GM23338 (cell line): Measurements from ENCODE around the gene NUDT13. TPM values are rescaled to one million over a fixed set of nuclear protein-coding genes. Genes with fewer than 3 reads are reported as not detected.

Experiments
- ATAC-seq: fragments of 200-7000 bp; cut with Tn5 transposase; 3 replicates; pipeline ENCODE4 v1.9.1; 2020
- DNase-seq: peaks from one replicate; pipeline ENCODE4 v3.0.0-alpha.2; 2015; ENCODE audit warnings: low spot score
- H2AFZ ChIP-seq: fragments of 200-600 bp; sonication (generic); 2 replicates; pipeline ENCODE4 v1.8.0; 2016; ENCODE audit warnings: antibody characterized with exemption, mild to moderate bottlenecking, moderate library complexity
- H3F3A ChIP-seq: fragments of 200-600 bp; sonication (generic); replicated peaks from 2 replicates; pipeline ENCODE4 v1.8.0; 2017; ENCODE audit warnings: antibody characterized with exemption, mixed run types, low read depth
- H3K27ac ChIP-seq: fragments of 200-600 bp; sonication (generic); 2 replicates; pipeline ENCODE4 v1.6.1; 2016; ENCODE audit warnings: low read depth
- H3K27me3 ChIP-seq: fragments of 200-600 bp; sonication (generic); 2 replicates; pipeline ENCODE4 v1.8.0; 2016; ENCODE audit warnings: mild to moderate bottlenecking, mixed run types, moderate library complexity; ENCODE audit not compliant: insufficient read depth
- H3K36me3 ChIP-seq: fragments of 200-600 bp; sonication (generic); 2 replicates; pipeline ENCODE4 v1.8.0; 2016; ENCODE audit warnings: mild to moderate bottlenecking; ENCODE audit not compliant: insufficient read depth
- H3K4me1 ChIP-seq: fragments of 200-600 bp; sonication (generic); 2 replicates; pipeline ENCODE4 v1.8.0; 2016; ENCODE audit warnings: mild to moderate bottlenecking, moderate library complexity; ENCODE audit not compliant: insufficient read depth
- H3K4me2 ChIP-seq: fragments of 200-600 bp; sonication (generic); 2 replicates; pipeline ENCODE4 v1.7.1; 2017; ENCODE audit warnings: mixed run types
- H3K4me3 ChIP-seq: fragments of 200-600 bp; sonication (generic); 2 replicates; pipeline ENCODE4 v1.6.1; 2016; ENCODE audit warnings: mixed run types
- H3K79me2 ChIP-seq: fragments of 200-600 bp; sonication (generic); replicated peaks from 2 replicates; pipeline ENCODE4 v1.8.0; 2017; ENCODE audit warnings: mild to moderate bottlenecking; ENCODE audit not compliant: insufficient read depth
- H3K9me2 ChIP-seq: fragments of 200-600 bp; sonication (generic); 2 replicates; pipeline ENCODE4 v1.8.0; 2017; ENCODE audit not compliant: insufficient read depth
- H4K20me1 ChIP-seq: fragments of 200-600 bp; sonication (generic); replicated peaks from 2 replicates; pipeline ENCODE4 v1.8.0; 2017; ENCODE audit warnings: mild to moderate bottlenecking; ENCODE audit not compliant: insufficient read depth
- H3K27ac Mint-ChIP-seq: 2 replicates; pipeline ENCODE4 v1.8.0; 2020; ENCODE audit warnings: inconsistent platforms, mild to moderate bottlenecking, moderate library complexity, mixed read lengths
- H3K27me3 Mint-ChIP-seq: 3 replicates; pipeline ENCODE4 v1.8.0; 2022; ENCODE audit warnings: low read depth, mild to moderate bottlenecking, moderate library complexity, mixed read lengths, inconsistent platforms; ENCODE audit not compliant: insufficient read depth, poor library complexity
- H3K36me3 Mint-ChIP-seq: 3 replicates; pipeline ENCODE4 v1.8.0; 2021; ENCODE audit warnings: low read depth, mild to moderate bottlenecking, inconsistent platforms, moderate library complexity, mixed read lengths
- H3K4me1 Mint-ChIP-seq: 3 replicates; pipeline ENCODE4 v1.8.0; 2020; ENCODE audit warnings: mild to moderate bottlenecking, inconsistent platforms, mixed read lengths
- H3K4me3 Mint-ChIP-seq: 3 replicates; pipeline ENCODE4 v1.8.0; 2021; ENCODE audit warnings: moderate library complexity, mild to moderate bottlenecking, inconsistent platforms, mixed read lengths
- H3K9me3 Mint-ChIP-seq: 3 replicates; pipeline ENCODE4 v1.8.0; 2020; ENCODE audit warnings: moderate library complexity, mild to moderate bottlenecking, inconsistent platforms, mixed read lengths
- CREB1 ChIP-seq: fragments of 250-450 bp; sonication (Bioruptor Pico); IDR thresholded peaks from 2 replicates; pipeline ENCODE4 v1.5.0; 2020; ENCODE audit warnings: low read depth, mild to moderate bottlenecking, moderate library complexity
- EZH2 ChIP-seq: fragments of 200-600 bp; sonication (generic); IDR thresholded peaks from one replicate; pipeline ENCODE4 v1.8.0; 2017; ENCODE audit warnings: antibody characterized with exemption, mild to moderate bottlenecking, low read depth; ENCODE audit not compliant: unreplicated experiment
- EZH2phosphoT487 ChIP-seq: fragments of 200-600 bp; sonication (generic); IDR thresholded peaks from one replicate; pipeline ENCODE4 v1.8.1; 2018; ENCODE audit warnings: antibody characterized with exemption; ENCODE audit not compliant: unreplicated experiment
- NANOG ChIP-seq: IDR thresholded peaks from 2 replicates; pipeline ENCODE4 v1.6.1; 2016; ENCODE audit warnings: antibody characterized with exemption, borderline replicate concordance
- POLR2AphosphoS5 ChIP-seq: IDR thresholded peaks from 2 replicates; pipeline ENCODE4 v1.6.1; 2016; ENCODE audit warnings: antibody characterized with exemption, low read depth
- STAT1 ChIP-seq: IDR thresholded peaks from one replicate; pipeline ENCODE4 v1.6.1; 2016; ENCODE audit warnings: antibody characterized with exemption; ENCODE audit not compliant: unreplicated experiment
- ZNF114 ChIP-seq: fragments of 250-450 bp; sonication (Bioruptor Pico); IDR thresholded peaks from 2 replicates; pipeline ENCODE4 v1.5.0; 2020; ENCODE audit warnings: mild to moderate bottlenecking, moderate library complexity
- ZNF331 ChIP-seq: fragments of 250-450 bp; sonication (Bioruptor Pico); IDR thresholded peaks from 2 replicates; pipeline ENCODE4 v1.5.0; 2020; ENCODE audit warnings: low read depth, mild to moderate bottlenecking, moderate library complexity
- polyA plus RNA-seq: library from polyadenylated mRNA; unstranded; fragments of >200 nt; fragmentation: Nextera tagmentation; extraction: Ambion mirVana; gene quantifications from 2 replicates; pipeline ENCODE4 v1.2.1, GENCODE V29; 2016
- total RNA-seq: library from RNA; depleted of rRNA; stranded (reverse); fragments of >200 nt; shearing (Covaris generic); gene quantifications from 2 replicates; pipeline ENCODE4 v1.2.3, GENCODE V29; 2014
- TF ChIP-seq, protein P1 (sequence below): IDR thresholded peaks from one replicate; pipeline ENCODE4 v1.6.1; 2018; ENCODE audit warnings: antibody characterized with exemption; ENCODE audit not compliant: unreplicated experiment
- TF ChIP-seq, protein P2 (sequence below): IDR thresholded peaks from 2 replicates; pipeline ENCODE4 v1.6.1; 2016; ENCODE audit warnings: antibody characterized with exemption
- TF ChIP-seq, protein P3 (sequence below): fragments of 250-450 bp; sonication (Bioruptor Pico); IDR thresholded peaks from 2 replicates; pipeline ENCODE4 v1.5.0; 2020; ENCODE audit warnings: mild to moderate bottlenecking, moderate library complexity

Gene NUDT13
- total and polyA plus RNA-seq, 2 experiments from 2014 or later: 1.4 to 2.2 TPM

DNA sequence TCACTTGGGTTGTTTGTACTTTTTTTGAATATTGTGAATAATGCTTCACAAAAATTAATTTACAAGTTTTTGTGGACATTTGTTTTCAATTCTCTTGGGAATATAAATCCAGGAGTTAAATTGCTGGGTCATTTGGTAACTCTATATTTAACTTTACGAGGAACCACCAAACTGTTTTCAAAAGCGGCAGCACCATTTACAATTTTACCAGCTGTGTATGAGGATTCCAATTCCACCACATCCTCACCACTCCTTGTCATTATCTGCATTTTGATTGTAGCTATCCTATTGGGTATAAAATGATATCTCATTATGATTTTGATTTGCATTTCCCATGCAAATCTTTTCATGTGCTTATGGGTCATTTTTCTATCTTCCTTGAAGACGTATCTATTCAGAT, 4.0 kb upstream of the NUDT13 start:
- no peaks in the 10 kb centered on the region for H3K4me1 Mint-ChIP-seq

More for the DNA sequence above, 4.0 kb upstream of the NUDT13 start:
- H3K4me3 ChIP-seq: no peak overlapping the region
- Mint-ChIP-seq H3K36me3 (peaks cover 15% of the 10 kb centered on the region), H3K9me3 (peaks cover 15% of the 10 kb centered on the region), H3K27me3 (no peaks in the 10 kb centered on the region), H3K4me3 (no peak overlapping the region), H3K27ac (no peak overlapping the region)
- no peak for TF ChIP-seq CREB1 (CRISPR knock-in tag)
- TF ChIP-seq, protein P1, sequence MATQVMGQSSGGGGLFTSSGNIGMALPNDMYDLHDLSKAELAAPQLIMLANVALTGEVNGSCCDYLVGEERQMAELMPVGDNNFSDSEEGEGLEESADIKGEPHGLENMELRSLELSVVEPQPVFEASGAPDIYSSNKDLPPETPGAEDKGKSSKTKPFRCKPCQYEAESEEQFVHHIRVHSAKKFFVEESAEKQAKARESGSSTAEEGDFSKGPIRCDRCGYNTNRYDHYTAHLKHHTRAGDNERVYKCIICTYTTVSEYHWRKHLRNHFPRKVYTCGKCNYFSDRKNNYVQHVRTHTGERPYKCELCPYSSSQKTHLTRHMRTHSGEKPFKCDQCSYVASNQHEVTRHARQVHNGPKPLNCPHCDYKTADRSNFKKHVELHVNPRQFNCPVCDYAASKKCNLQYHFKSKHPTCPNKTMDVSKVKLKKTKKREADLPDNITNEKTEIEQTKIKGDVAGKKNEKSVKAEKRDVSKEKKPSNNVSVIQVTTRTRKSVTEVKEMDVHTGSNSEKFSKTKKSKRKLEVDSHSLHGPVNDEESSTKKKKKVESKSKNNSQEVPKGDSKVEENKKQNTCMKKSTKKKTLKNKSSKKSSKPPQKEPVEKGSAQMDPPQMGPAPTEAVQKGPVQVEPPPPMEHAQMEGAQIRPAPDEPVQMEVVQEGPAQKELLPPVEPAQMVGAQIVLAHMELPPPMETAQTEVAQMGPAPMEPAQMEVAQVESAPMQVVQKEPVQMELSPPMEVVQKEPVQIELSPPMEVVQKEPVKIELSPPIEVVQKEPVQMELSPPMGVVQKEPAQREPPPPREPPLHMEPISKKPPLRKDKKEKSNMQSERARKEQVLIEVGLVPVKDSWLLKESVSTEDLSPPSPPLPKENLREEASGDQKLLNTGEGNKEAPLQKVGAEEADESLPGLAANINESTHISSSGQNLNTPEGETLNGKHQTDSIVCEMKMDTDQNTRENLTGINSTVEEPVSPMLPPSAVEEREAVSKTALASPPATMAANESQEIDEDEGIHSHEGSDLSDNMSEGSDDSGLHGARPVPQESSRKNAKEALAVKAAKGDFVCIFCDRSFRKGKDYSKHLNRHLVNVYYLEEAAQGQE: no peak
- no peak for TF ChIP-seq STAT1
- no peak for TF ChIP-seq NANOG
- TF ChIP-seq ZNF114: no peak
- no peak for TF ChIP-seq EZH2
- TF ChIP-seq, protein P2, sequence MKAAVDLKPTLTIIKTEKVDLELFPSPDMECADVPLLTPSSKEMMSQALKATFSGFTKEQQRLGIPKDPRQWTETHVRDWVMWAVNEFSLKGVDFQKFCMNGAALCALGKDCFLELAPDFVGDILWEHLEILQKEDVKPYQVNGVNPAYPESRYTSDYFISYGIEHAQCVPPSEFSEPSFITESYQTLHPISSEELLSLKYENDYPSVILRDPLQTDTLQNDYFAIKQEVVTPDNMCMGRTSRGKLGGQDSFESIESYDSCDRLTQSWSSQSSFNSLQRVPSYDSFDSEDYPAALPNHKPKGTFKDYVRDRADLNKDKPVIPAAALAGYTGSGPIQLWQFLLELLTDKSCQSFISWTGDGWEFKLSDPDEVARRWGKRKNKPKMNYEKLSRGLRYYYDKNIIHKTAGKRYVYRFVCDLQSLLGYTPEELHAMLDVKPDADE: no peak
- no peak for TF ChIP-seq EZH2phosphoT487
- TF ChIP-seq POLR2AphosphoS5: no peak
- TF ChIP-seq, protein P3, sequence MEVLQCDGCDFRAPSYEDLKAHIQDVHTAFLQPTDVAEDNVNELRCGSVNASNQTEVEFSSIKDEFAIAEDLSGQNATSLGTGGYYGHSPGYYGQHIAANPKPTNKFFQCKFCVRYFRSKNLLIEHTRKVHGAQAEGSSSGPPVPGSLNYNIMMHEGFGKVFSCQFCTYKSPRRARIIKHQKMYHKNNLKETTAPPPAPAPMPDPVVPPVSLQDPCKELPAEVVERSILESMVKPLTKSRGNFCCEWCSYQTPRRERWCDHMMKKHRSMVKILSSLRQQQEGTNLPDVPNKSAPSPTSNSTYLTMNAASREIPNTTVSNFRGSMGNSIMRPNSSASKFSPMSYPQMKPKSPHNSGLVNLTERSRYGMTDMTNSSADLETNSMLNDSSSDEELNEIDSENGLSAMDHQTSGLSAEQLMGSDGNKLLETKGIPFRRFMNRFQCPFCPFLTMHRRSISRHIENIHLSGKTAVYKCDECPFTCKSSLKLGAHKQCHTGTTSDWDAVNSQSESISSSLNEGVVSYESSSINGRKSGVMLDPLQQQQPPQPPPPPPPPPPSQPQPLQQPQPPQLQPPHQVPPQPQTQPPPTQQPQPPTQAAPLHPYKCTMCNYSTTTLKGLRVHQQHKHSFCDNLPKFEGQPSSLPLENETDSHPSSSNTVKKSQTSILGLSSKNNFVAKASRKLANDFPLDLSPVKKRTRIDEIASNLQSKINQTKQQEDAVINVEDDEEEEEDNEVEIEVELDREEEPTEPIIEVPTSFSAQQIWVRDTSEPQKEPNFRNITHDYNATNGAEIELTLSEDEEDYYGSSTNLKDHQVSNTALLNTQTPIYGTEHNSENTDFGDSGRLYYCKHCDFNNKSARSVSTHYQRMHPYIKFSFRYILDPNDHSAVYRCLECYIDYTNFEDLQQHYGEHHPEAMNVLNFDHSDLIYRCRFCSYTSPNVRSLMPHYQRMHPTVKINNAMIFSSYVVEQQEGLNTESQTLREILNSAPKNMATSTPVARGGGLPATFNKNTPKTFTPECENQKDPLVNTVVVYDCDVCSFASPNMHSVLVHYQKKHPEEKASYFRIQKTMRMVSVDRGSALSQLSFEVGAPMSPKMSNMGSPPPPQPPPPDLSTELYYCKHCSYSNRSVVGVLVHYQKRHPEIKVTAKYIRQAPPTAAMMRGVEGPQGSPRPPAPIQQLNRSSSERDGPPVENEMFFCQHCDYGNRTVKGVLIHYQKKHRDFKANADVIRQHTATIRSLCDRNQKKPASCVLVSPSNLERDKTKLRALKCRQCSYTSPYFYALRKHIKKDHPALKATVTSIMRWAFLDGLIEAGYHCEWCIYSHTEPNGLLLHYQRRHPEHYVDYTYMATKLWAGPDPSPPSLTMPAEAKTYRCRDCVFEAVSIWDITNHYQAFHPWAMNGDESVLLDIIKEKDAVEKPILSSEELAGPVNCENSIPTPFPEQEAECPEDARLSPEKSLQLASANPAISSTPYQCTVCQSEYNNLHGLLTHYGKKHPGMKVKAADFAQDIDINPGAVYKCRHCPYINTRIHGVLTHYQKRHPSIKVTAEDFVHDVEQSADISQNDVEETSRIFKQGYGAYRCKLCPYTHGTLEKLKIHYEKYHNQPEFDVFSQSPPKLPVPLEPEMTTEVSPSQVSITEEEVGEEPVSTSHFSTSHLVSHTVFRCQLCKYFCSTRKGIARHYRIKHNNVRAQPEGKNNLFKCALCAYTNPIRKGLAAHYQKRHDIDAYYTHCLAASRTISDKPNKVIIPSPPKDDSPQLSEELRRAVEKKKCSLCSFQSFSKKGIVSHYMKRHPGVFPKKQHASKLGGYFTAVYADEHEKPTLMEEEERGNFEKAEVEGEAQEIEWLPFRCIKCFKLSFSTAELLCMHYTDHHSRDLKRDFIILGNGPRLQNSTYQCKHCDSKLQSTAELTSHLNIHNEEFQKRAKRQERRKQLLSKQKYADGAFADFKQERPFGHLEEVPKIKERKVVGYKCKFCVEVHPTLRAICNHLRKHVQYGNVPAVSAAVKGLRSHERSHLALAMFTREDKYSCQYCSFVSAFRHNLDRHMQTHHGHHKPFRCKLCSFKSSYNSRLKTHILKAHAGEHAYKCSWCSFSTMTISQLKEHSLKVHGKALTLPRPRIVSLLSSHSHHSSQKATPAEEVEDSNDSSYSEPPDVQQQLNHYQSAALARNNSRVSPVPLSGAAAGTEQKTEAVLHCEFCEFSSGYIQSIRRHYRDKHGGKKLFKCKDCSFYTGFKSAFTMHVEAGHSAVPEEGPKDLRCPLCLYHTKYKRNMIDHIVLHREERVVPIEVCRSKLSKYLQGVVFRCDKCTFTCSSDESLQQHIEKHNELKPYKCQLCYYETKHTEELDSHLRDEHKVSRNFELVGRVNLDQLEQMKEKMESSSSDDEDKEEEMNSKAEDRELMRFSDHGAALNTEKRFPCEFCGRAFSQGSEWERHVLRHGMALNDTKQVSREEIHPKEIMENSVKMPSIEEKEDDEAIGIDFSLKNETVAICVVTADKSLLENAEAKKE: no peak
- no peak for TF ChIP-seq ZNF331 (CRISPR knock-in tag)
- H4K20me1 ChIP-seq: no peaks in the 10 kb centered on the region; the same call in 1 of the 2 replicates
- no peak for ATAC-seq
- H3K4me1 ChIP-seq: no peaks in the 10 kb centered on the region
- no peaks in the 10 kb centered on the region for H3K9me2 ChIP-seq
- no peaks in the 10 kb centered on the region for H3F3A ChIP-seq
- H3K36me3 ChIP-seq: no peaks in the 10 kb centered on the region
- no peak overlapping the region for H3K27ac ChIP-seq
- no peaks in the 10 kb centered on the region for H3K79me2 ChIP-seq
- no peak overlapping the region for H3K4me2 ChIP-seq
- DNase-seq: no peak
- no peaks in the 10 kb centered on the region for H3K27me3 ChIP-seq
- H2AFZ ChIP-seq: no peak overlapping the region
